ENCODE data around the gene NSMF. TPM values are rescaled to one million over a fixed set of nuclear protein-coding genes. Genes with fewer than 3 reads are reported as not detected.

NSMF gene
- total and polyA plus RNA-seq, 2 of the 8 experiments (the other 6 are each of a cell fraction or from before 2014, with no cell fraction given): 56.7 to 65.1 TPM

DNA sequence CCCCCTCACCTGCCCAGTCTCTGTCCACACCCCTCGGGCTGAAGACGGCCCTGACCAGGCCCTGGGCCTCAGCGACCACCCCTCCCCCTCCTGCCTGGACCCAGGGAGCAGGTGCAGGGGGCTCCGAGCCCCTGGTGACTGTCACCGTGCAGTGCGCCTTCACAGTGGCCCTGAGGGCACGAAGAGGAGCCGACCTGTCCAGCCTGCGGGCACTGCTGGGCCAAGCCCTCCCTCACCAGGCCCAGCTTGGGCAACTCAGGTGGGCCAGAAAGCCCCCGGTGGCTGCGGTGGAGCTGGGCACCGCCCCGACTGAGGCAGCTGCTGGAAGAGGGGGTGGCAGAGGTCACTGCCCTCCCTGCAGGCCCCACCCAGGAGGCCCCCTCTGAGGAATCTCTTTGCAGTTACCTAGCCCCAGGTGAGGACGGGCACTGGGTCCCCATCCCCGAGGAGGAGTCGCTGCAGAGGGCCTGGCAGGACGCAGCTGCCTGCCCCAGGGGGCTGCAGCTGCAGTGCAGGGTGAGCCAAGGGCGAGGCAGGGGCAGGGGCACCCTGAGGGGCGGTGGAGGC, 25.7 kb downstream of the NSMF start:
- Histone ChIP-seq H3K4me3 (ENCODE audit: extremely low read depth in 1 of 4, insufficient read depth in 2 of 4, low read depth in 3 of 4, low read length in 4 of 4) (no peak overlapping the region), H2AFZ (ENCODE audit: low read length) (no peak overlapping the region), H3K56ac (replicated peaks; ENCODE audit: insufficient read length, low read depth, low read length) (no peak overlapping the region), H3K9me3 (ENCODE audit: insufficient read depth in 2 of 2, low read depth in 1 of 2, low read length in 1 of 2) (no peaks in the 10 kb centered on the region), H3K36me3 (ENCODE audit: control insufficient read depth in 2 of 4, insufficient read depth in 4 of 4, low read length in 3 of 4) (no peaks in the 10 kb centered on the region), H3K4me1 (replicated peaks in 1 of 4; ENCODE audit: control insufficient read depth in 3 of 4, insufficient read depth in 4 of 4, low read length in 3 of 4) (peaks cover 0 to 3% (median 0%) of the 10 kb centered on the region in 4 experiments; a peak in 2 of 7 replicates), H4K20me1 (replicated peaks in 1 of 2; ENCODE audit: control insufficient read depth in 1 of 2, insufficient read depth in 2 of 2, low read length in 2 of 2) (no peaks in the 10 kb centered on the region), H3K4ac (replicated peaks; ENCODE audit: insufficient read length, low read depth, low read length) (no peak overlapping the region), H3K79me2 (ENCODE audit: control insufficient read depth in 1 of 2, insufficient read depth in 2 of 2, low read length in 2 of 2) (no peaks in the 10 kb centered on the region), H2AK5ac (ENCODE audit: low read depth, low read length) (no peak overlapping the region), H4K5ac (ENCODE audit: insufficient read length, low read depth, low read length) (no peak overlapping the region), H3K23me2 (ENCODE audit: low read depth, low read length) (no peaks in the 10 kb centered on the region), H2BK120ac (replicated peaks; ENCODE audit: low read depth, low read length) (no peak overlapping the region), H3K27me3 (replicated peaks in 1 of 4; ENCODE audit: control insufficient read depth in 3 of 4, extremely low read depth in 1 of 4, insufficient read depth in 3 of 4, low read length in 3 of 4) (no peaks in the 10 kb centered on the region), H2BK20ac (ENCODE audit: low read length) (no peak overlapping the region), H3K79me1 (ENCODE audit: low read depth, low read length) (no peaks in the 10 kb centered on the region), H4K8ac (ENCODE audit: extremely low read depth, insufficient read depth, low read length) (no peak overlapping the region), H4K91ac (replicated peaks; ENCODE audit: insufficient read length, low read length) (no peak overlapping the region), H3K4me2 (ENCODE audit: insufficient read depth in 1 of 2, low read depth in 2 of 2, low read length in 2 of 2) (no peak overlapping the region), H2BK15ac (ENCODE audit: low read length) (no peak overlapping the region), H2BK12ac (ENCODE audit: low read depth, low read length) (no peak overlapping the region), H2BK5ac (ENCODE audit: low read depth, low read length) (no peak overlapping the region), H3K23ac (ENCODE audit: insufficient read length) (no peak overlapping the region), H3K9ac (replicated peaks in 1 of 4; ENCODE audit: extremely low read depth in 1 of 4, low read depth in 3 of 4, low read length in 3 of 4) (no peak overlapping the region), H3K18ac (ENCODE audit: extremely low read depth, low read length) (no peak overlapping the region), H3K27ac (ENCODE audit: low read depth, low read length) (no peak overlapping the region), H3K14ac (ENCODE audit: insufficient read length) (no peak overlapping the region)
- DNase-seq (ENCODE audit: low read depth in 1 of 2, low spot score in 2 of 2) (no peak), FAIRE-seq (no peak)
- 88% methylated on average over 13 of the region's 19 CpGs; no CpG with 5 or more reads in 1 of the 2 experiments for WGBS, 2 experiments (ENCODE audit: extremely low coverage in 1 of 2, insufficient coverage in 1 of 2, insufficient read length in 1 of 2, insufficient replicate concordance in 2 of 2, low coverage in 1 of 2, low lambda C conversion rate in 2 of 2, missing lambda C conversion rate in 1 of 2)
- POLR2A ChIA-PET (ENCODE audit: partially characterized antibody): interaction anchor here (1.1 to 2.5 kb wide), 2 partner anchors 10 to 11 kb away, joined by 4 to 11 read pairs; partner anchors contain the start of genes EXD3 and NOXA1
- CTCF ChIA-PET (ENCODE audit: partially characterized antibody): interaction anchor here (2.3 to 2.5 kb wide), 2 partner anchors 10 to 12 kb away, joined by 6 to 7 read pairs; partner anchors contain the start of genes EXD3 and NOXA1

Measured in H1 (cell line).